Stimulated activated CD4-positive, alpha-beta T cell treated with anti-CD3 and anti-CD28 coated beads, Interleukin-15, amount 100 ng/mL, for 24 hours (primary cell): ENCODE results near the gene ANTXR1.

ENCODE experiments used
- DNase-seq: peaks from one replicate; pipeline ENCODE4 v3.0.0-alpha.2; 2020

The ANTXR1 gene

DNA sequence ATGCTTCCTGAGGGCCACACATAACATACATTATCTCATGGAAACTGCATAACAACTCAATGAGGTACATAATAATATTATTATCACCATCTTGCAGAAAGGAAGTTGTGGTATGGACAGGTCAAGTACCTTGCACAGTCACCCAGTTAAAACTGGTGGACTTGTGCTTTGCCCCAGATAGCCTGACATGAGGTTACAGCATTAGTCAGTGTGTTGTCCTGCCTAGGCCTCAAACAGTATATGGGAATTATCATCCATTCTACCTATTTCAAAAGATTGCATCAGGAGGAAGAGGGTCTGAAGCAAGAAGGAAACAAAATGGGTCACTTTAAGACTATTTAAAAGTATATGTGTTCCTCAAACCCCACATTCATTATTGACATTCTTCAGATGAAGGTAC lies 5.4 kb upstream of the ANTXR1 start:
- no peak for DNase-seq

DNA sequence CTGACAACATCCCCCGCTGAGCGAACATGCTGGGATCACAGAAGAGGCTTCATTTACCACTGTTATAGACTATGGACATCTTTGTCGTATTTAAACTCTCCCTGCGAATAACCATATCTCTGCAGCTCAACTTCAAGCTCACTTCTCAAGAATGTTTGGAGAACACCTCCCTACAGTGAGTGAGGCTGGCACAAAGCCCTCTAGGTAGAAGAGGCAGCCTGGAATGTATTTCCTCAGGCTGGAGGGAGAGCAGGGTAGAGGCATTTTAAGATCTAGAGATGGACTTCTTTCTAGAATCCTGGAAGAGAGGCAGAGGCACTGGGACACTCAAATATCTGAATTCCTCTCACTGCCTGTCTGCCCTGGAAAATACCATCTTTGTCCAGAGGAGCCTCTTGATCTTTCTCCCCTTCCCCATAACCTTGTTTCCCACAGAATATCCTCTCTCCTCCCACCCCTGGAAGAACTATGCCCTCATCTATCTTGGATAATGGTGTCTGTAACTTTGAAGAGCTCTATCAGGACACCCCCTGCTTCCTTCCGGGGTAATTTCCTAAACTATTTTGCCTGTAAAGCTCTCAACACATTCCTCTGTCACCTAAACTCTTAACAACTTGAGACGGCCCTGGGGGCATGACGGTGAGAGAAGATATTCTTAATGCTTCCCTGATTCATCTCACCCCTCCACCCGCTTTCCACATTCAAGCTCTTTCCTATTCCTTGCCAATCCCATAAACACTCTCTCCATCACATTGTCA lies 2.4 kb upstream of the ANTXR1 start:
- DNase-seq = no peak

GRCh38 chr2:69011611-69012157 lies 1.3 kb upstream of the ANTXR1 start:
- DNase-seq = no peak

GRCh38 chr2:69012310-69013141 lies 453 bp upstream of the ANTXR1 start:
- peak; percentile 60 for DNase-seq

DNA sequence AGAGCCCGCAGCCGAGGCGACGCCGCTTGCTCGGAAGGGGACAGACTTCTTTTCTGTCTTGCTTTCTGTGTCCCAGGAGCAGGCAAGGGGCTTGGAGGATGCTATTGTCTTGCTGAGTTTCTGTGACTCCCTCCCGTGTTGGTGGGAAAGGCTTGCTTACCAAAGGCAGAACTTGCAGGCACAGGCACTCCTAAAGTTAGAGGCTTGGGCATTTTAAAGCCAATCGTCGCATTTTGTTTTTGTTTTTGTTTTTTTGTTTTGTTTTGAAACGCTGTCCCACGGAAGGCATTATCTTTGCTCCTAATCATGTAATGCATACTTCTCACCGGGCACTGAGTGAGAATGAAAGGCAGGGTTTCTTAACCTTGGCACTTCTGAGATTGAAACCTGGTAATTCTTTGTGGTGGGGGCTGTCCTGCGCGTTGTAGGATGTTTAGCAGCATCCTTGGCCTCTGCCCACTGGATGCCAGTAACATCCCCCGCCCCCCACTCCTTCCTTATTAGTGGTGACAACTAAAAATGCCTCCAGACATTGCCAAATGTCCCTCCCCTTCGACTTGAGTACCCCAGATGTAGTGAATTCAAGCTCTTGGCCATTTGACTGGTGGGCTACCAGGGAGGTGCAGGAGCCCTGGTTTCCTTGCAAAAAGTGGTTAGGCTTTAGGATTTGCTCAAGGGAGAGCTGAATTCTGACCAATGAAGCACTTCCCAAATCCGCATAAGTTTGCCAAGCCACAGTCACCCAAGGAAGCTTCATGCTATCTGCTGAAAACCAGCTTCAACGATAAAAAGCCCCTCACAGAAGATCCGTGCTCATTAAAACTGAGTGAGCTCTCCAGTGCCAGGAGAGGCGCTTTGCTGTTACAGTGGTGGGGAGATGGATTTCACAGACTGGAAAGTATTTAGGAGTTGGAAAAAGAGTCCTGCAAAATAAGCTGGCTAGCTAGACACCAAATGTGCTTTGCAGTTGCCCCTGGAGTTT lies 1.2 kb downstream of the ANTXR1 start:
- peak; percentile 32 for DNase-seq

DNA sequence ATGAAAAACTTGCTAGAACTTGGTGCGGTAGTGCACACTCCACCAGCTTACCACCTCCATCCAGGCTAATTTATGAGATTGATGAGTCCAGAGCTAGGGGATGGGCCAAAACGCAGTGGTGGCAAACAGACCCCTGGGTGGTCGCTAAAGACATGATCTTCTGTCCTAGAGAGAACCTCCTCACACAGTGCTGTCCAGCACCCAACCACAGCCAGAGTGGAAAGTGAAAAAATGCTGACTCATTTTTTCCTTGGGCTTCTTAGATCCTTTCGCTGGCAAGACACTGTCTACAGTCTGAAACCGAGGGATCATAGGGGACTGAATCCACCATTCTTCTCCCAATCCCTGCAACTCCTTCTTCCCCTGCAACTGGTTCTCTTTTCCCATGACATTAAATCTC lies 4.1 kb downstream of the ANTXR1 start:
- DNase-seq = no peak

DNA sequence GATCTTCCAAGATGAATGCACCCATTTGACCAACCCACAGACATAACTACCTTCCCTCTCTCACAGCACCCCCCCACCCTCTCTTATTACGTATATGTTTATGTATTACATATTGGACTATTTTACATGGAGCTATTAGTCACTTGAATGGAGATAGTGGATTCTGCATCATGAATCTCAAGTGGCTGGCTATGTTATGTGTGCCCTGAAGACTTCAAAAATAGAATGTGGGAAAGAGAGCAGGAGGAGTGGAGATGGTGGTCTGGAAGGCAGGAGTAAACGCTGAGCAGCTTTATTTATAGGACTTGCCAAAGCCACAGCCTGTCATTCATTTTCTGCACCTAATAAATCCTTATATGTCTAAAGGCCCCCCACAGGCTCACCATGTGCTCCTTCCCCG lies 4.9 kb downstream of the ANTXR1 start:
- no peak for DNase-seq

- no peak for DNase-seq
Observed at GRCh38 chr2:69018678-69019095, 5.7 kb downstream of the ANTXR1 start.

- DNase-seq = no peak
Observed at GRCh38 chr2:69020496-69021426, 7.8 kb downstream of the ANTXR1 start.

DNA sequence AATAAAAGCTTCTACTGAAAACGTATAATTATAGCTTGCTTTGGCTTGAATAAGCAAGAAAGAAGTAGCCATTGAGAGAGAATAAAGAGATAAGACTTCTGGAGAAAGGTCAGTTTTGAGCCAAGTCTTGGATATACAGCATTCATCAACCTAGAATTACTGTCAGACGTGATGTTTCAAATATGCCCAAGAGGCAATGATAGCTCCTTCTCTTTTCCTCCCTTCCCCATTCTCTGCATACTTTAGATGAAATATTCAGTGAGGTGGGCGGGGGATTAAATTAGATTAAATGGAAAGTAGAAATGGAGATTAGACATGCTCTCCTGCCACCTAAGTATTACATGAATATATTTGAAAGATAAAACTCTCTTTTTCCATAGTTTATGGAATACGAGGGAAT lies 8.7 kb downstream of the ANTXR1 start:
- DNase-seq = no peak

GRCh38 chr2:69022548-69022947 lies 9.6 kb downstream of the ANTXR1 start:
- no peak for DNase-seq

- DNase-seq = no peak
Observed at GRCh38 chr2:69023236-69023635, 10.3 kb downstream of the ANTXR1 start.

DNA sequence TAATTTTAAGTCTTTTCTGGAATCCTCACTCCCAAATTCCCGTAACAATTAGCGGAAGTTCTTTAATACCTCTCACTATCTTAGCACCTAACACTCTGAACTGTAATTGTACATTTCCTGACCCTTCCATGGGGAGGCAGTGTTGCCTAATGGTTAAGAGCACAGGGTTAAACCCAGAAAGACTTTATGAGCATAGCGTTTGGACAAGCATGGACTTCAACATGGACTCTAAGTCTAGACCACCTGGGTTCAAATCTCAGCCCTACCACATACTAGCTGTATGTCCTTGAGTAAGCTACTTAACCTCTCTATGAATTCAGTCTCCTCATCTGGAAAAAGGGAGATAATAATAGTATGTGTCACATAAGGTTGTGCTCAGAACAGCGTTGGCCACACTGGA lies 13.0 kb downstream of the ANTXR1 start:
- DNase-seq = peak; percentile 41

DNA sequence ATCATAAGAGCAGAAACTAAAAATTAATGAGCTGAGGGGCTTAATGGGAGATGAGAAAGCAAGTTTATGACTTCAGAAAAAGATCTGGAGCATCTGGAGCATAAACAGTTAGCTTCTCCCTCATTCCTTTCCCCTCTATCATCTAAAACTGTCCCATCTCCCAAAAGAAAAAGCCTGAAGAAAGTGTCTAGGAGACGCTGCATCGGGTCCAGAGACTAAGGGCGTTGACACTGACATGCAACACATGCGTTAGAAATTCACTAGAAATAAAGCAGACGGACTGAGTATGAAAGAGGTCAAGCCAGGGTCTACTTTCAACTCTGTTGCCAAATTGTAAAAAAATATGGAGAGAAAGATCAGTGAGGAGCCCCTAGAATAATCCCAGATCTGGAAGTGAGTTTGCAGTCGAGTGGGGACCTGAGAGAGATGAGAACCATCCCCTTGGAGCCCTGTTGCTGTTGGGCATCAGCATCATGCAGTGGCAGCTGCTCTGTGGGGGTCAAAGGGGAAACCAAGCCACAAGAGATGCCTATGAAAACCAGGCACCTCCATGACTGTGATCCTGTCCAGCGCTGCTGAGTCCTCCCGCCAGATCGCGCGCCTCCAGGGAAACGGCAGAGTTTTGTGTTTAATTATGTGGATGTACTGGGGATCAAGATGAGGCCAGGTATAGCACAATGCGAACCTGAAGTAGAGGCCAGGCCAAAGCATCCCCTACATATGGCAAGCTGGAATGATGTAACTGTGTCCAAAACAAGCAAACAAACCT lies 13.9 kb downstream of the ANTXR1 start:
- no peak for DNase-seq

- no peak for DNase-seq
Observed at GRCh38 chr2:69030800-69031428, 17.9 kb downstream of the ANTXR1 start.

DNA sequence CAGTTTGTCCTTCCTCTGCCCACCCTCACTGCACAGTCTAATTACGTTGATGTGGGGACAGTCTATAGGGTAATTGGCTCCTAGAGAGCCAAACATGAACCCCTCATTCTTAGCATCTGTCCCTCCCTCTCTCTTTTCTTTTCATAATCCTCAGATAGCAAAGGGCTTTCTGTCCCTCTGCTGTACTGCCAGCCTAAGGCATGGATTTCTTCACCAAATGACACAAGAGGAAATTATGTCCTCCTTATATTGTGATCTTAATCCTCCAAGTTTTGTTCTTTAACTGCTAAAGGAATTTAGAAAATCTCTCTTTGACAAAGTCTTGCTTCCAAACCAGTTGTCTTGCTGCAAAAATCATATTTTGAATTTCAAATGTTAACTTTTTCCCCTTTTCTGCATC lies 18.5 kb downstream of the ANTXR1 start:
- no peak for DNase-seq

GRCh38 chr2:69032336-69032735 lies 19.4 kb downstream of the ANTXR1 start:
- DNase-seq = no peak

DNA sequence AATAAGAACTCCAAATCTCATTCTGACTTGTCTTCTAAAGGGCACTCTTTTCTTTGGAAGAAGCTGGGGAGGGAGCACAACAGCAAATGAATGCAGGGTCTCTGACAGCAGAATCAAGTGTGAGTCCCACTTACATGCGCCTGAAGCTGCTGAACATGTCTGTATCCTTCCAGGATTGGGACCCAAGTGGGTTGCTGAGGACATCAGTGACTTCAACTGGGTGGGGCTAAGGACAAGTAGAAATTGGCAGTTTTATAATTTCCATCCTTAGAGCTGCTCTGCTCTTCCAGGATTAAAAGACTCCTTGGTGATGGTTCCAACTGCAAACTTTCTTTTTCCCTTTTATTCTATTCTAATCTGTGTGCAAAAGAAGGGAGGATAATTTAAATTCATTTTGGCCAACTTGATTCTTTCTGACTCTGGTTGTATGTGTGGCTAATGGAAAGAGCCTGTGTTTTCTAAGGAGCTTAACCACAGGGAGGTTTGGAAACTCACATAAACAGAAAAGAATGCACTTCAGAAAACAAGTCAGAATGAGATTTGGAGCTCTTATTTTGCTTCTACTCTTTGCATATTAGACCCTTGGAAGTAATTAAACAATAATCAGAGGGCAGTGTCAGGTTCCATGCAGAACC lies 20.6 kb downstream of the ANTXR1 start:
- DNase-seq = no peak

GRCh38 chr2:69034122-69034521 lies 21.1 kb downstream of the ANTXR1 start:
- DNase-seq = no peak

- no peak for DNase-seq
Observed at GRCh38 chr2:69034845-69035244, 21.9 kb downstream of the ANTXR1 start.
